ENCODE measurements around the gene GPC5. TPM values are rescaled to one million over a fixed set of nuclear protein-coding genes. Genes with fewer than 3 reads are reported as not detected.

GPC5 gene
- total and polyA plus RNA-seq, 2 of the 8 experiments (the other 6 are each of a cell fraction or from before 2014, with no cell fraction given): 0.20 to 0.39 TPM

DNA sequence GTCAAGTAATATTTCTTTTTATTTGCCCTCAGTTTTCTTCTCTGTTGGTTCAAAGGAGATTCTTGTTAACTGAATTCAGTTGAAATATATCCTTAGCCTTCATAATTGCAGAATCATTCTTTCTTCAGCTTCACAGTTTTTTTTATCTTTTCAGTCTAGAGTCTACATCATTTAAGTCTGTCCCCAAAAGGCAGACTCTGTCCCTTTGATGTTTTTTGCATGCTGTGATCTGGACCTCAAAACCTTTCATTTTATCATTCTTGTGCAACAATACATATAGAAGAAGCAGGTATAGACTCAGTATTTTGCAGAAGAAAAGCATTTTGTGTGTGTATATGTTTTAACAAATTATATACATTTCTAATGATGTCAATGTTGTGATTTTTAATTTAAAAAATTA lies 1093.4 kb downstream of the GPC5 start:
- CTCF ChIA-PET (ENCODE audit: partially characterized antibody): no interaction called here
- POLR2A ChIA-PET (ENCODE audit: partially characterized antibody): no interaction called here
- no peak for FAIRE-seq

More for the DNA sequence above, 1093.4 kb downstream of the GPC5 start:
- H3K56ac ChIP-seq (replicated peaks; ENCODE audit: insufficient read length, low read depth, low read length): no peak overlapping the region
- TF ChIP-seq SIRT6 (IDR thresholded peaks at IDR 0.05; ENCODE audit: low read length): no peak
- TF ChIP-seq, protein P1, sequence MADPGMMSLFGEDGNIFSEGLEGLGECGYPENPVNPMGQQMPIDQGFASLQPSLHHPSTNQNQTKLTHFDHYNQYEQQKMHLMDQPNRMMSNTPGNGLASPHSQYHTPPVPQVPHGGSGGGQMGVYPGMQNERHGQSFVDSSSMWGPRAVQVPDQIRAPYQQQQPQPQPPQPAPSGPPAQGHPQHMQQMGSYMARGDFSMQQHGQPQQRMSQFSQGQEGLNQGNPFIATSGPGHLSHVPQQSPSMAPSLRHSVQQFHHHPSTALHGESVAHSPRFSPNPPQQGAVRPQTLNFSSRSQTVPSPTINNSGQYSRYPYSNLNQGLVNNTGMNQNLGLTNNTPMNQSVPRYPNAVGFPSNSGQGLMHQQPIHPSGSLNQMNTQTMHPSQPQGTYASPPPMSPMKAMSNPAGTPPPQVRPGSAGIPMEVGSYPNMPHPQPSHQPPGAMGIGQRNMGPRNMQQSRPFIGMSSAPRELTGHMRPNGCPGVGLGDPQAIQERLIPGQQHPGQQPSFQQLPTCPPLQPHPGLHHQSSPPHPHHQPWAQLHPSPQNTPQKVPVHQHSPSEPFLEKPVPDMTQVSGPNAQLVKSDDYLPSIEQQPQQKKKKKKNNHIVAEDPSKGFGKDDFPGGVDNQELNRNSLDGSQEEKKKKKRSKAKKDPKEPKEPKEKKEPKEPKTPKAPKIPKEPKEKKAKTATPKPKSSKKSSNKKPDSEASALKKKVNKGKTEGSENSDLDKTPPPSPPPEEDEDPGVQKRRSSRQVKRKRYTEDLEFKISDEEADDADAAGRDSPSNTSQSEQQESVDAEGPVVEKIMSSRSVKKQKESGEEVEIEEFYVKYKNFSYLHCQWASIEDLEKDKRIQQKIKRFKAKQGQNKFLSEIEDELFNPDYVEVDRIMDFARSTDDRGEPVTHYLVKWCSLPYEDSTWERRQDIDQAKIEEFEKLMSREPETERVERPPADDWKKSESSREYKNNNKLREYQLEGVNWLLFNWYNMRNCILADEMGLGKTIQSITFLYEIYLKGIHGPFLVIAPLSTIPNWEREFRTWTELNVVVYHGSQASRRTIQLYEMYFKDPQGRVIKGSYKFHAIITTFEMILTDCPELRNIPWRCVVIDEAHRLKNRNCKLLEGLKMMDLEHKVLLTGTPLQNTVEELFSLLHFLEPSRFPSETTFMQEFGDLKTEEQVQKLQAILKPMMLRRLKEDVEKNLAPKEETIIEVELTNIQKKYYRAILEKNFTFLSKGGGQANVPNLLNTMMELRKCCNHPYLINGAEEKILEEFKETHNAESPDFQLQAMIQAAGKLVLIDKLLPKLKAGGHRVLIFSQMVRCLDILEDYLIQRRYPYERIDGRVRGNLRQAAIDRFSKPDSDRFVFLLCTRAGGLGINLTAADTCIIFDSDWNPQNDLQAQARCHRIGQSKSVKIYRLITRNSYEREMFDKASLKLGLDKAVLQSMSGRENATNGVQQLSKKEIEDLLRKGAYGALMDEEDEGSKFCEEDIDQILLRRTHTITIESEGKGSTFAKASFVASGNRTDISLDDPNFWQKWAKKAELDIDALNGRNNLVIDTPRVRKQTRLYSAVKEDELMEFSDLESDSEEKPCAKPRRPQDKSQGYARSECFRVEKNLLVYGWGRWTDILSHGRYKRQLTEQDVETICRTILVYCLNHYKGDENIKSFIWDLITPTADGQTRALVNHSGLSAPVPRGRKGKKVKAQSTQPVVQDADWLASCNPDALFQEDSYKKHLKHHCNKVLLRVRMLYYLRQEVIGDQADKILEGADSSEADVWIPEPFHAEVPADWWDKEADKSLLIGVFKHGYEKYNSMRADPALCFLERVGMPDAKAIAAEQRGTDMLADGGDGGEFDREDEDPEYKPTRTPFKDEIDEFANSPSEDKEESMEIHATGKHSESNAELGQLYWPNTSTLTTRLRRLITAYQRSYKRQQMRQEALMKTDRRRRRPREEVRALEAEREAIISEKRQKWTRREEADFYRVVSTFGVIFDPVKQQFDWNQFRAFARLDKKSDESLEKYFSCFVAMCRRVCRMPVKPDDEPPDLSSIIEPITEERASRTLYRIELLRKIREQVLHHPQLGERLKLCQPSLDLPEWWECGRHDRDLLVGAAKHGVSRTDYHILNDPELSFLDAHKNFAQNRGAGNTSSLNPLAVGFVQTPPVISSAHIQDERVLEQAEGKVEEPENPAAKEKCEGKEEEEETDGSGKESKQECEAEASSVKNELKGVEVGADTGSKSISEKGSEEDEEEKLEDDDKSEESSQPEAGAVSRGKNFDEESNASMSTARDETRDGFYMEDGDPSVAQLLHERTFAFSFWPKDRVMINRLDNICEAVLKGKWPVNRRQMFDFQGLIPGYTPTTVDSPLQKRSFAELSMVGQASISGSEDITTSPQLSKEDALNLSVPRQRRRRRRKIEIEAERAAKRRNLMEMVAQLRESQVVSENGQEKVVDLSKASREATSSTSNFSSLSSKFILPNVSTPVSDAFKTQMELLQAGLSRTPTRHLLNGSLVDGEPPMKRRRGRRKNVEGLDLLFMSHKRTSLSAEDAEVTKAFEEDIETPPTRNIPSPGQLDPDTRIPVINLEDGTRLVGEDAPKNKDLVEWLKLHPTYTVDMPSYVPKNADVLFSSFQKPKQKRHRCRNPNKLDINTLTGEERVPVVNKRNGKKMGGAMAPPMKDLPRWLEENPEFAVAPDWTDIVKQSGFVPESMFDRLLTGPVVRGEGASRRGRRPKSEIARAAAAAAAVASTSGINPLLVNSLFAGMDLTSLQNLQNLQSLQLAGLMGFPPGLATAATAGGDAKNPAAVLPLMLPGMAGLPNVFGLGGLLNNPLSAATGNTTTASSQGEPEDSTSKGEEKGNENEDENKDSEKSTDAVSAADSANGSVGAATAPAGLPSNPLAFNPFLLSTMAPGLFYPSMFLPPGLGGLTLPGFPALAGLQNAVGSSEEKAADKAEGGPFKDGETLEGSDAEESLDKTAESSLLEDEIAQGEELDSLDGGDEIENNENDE (IDR thresholded peaks at IDR 0.05; ENCODE audit: insufficient replicate concordance, low read length): no peak
- H3K4me2 ChIP-seq (ENCODE audit: insufficient read depth in 1 of 2, low read depth in 2 of 2, low read length in 2 of 2): no peak overlapping the region
- no peak overlapping the region for H2BK120ac ChIP-seq (replicated peaks; ENCODE audit: low read depth, low read length)
- H3K4ac ChIP-seq (replicated peaks; ENCODE audit: insufficient read length, low read depth, low read length): no peak overlapping the region
- no peak for DNase-seq (ENCODE audit: low read depth in 1 of 2, low spot score in 2 of 2)
- H3K18ac ChIP-seq (ENCODE audit: extremely low read depth, low read length): no peak overlapping the region
- H3K14ac ChIP-seq (ENCODE audit: insufficient read length): no peak overlapping the region
- H2AFZ ChIP-seq (ENCODE audit: low read length): no peak overlapping the region
- no peaks in the 10 kb centered on the region for H3K36me3 ChIP-seq (ENCODE audit: control insufficient read depth in 2 of 4, insufficient read depth in 4 of 4, low read length in 3 of 4)
- H3K23me2 ChIP-seq (ENCODE audit: low read depth, low read length): no peaks in the 10 kb centered on the region
- no peak overlapping the region for H4K8ac ChIP-seq (ENCODE audit: extremely low read depth, insufficient read depth, low read length)
- no peaks in the 10 kb centered on the region for H3K79me2 ChIP-seq (ENCODE audit: control insufficient read depth in 1 of 2, insufficient read depth in 2 of 2, low read length in 2 of 2)
- no peak overlapping the region for H3K27ac ChIP-seq (ENCODE audit: low read depth, low read length)
- H2BK20ac ChIP-seq (ENCODE audit: low read length): no peak overlapping the region
- no peaks in the 10 kb centered on the region for H4K20me1 ChIP-seq (replicated peaks in 1 of 2; ENCODE audit: control insufficient read depth in 1 of 2, insufficient read depth in 2 of 2, low read length in 2 of 2)
- H4K5ac ChIP-seq (ENCODE audit: insufficient read length, low read depth, low read length): no peak overlapping the region
- no peaks in the 10 kb centered on the region for H3K27me3 ChIP-seq (replicated peaks in 1 of 4; ENCODE audit: control insufficient read depth in 3 of 4, extremely low read depth in 1 of 4, insufficient read depth in 3 of 4, low read length in 3 of 4)
- no peak overlapping the region for H4K91ac ChIP-seq (replicated peaks; ENCODE audit: insufficient read length, low read length)
- no peaks in the 10 kb centered on the region for H3K9me3 ChIP-seq (ENCODE audit: insufficient read depth in 2 of 2, low read depth in 1 of 2, low read length in 1 of 2)
- no peak overlapping the region for H3K9ac ChIP-seq (replicated peaks in 1 of 4; ENCODE audit: extremely low read depth in 1 of 4, low read depth in 3 of 4, low read length in 3 of 4)
- H2BK15ac ChIP-seq (ENCODE audit: low read length): no peak overlapping the region
- no peaks in the 10 kb centered on the region for H3K79me1 ChIP-seq (ENCODE audit: low read depth, low read length)
- no peak overlapping the region for H3K4me3 ChIP-seq (ENCODE audit: extremely low read depth in 1 of 4, insufficient read depth in 2 of 4, low read depth in 3 of 4, low read length in 4 of 4)
- no peak overlapping the region for H2AK5ac ChIP-seq (ENCODE audit: low read depth, low read length)
- H3K4me1 ChIP-seq (replicated peaks in 1 of 4; ENCODE audit: control insufficient read depth in 3 of 4, insufficient read depth in 4 of 4, low read length in 3 of 4): no peaks in the 10 kb centered on the region
- no peak overlapping the region for H3K23ac ChIP-seq (ENCODE audit: insufficient read length)
- no peak overlapping the region for H2BK12ac ChIP-seq (ENCODE audit: low read depth, low read length)
- no peak overlapping the region for H2BK5ac ChIP-seq (ENCODE audit: low read depth, low read length)

Measured in H1 (cell line).